CD4-positive, alpha-beta T cell treated with Interleukin-1 beta for 1 hour (primary cell): ENCODE results near the gene ITFG2.
"Not testable (repeated sequence)": the region's sequence is repeated elsewhere in the genome, so short reads cannot be mapped to it uniquely, and the experiment has no call there.

Source experiments
- DNase-seq, 2 donors: peaks; one replicate each; pipeline ENCODE4 v3.0.0-alpha.2; 2020 to 2022

Gene ITFG2

GRCh38 chr12:2812290-2813213 is at the start of gene ITFG2:
TSS of gene ITFG2 (plus strand) at chr12:2812668. CDS start at chr12:2812761, 93 bp downstream.
- peak; percentile 96 to 97 for DNase-seq

- no peak for DNase-seq
Observed at GRCh38 chr12:2764398-2764797, 48.1 kb upstream of the ITFG2 start.

- no peak for DNase-seq
Observed at GRCh38 chr12:2765052-2765451, 47.4 kb upstream of the ITFG2 start.

GRCh38 chr12:2765608-2766007 is 46.9 kb upstream of the ITFG2 start:
- DNase-seq = no peak

- DNase-seq = no peak
Observed at GRCh38 chr12:2768224-2768961, 44.1 kb upstream of the ITFG2 start.

- DNase-seq = no peak
Observed at GRCh38 chr12:2769866-2770533, 42.5 kb upstream of the ITFG2 start.

- DNase-seq = not testable (repeated sequence)
Observed at GRCh38 chr12:2770544-2770943, 41.9 kb upstream of the ITFG2 start.

GRCh38 chr12:2772370-2772769 is 40.1 kb upstream of the ITFG2 start:
- DNase-seq = no peak

- no peak for DNase-seq
Observed at GRCh38 chr12:2773199-2773875, 39.1 kb upstream of the ITFG2 start.

GRCh38 chr12:2775431-2775830 is 37.0 kb upstream of the ITFG2 start:
- no peak for DNase-seq

- DNase-seq = no peak
Observed at GRCh38 chr12:2776129-2776806, 36.2 kb upstream of the ITFG2 start.

GRCh38 chr12:2779281-2779680 is 33.2 kb upstream of the ITFG2 start:
- DNase-seq = no peak

GRCh38 chr12:2783936-2784600 is 28.4 kb upstream of the ITFG2 start:
- peak; percentile 36 to 49 for DNase-seq

GRCh38 chr12:2785017-2785416 is 27.5 kb upstream of the ITFG2 start:
- DNase-seq = no peak

- DNase-seq = no peak
Observed at GRCh38 chr12:2791089-2791488, 21.4 kb upstream of the ITFG2 start.

GRCh38 chr12:2792671-2793500 is 19.6 kb upstream of the ITFG2 start:
- no peak for DNase-seq

GRCh38 chr12:2793561-2793960 is 18.9 kb upstream of the ITFG2 start:
- DNase-seq = no peak

- DNase-seq = no peak
Observed at GRCh38 chr12:2794191-2794735, 18.2 kb upstream of the ITFG2 start.

GRCh38 chr12:2794736-2795289 is 17.7 kb upstream of the ITFG2 start, which contains the start of gene FKBP4:
TSS of gene FKBP4 (plus strand) at chr12:2794970. CDS start at chr12:2795140, 170 bp downstream.
- peak; percentile 91 to 92 for DNase-seq
